HCT116 (cell line): ENCODE data around the gene RANBP1. TPM values are rescaled to one million over a fixed set of nuclear protein-coding genes. Genes with fewer than 3 reads are reported as not detected.

Experiments used
- ATAC-seq: fragments of 200-7000 bp; cut with Tn5 transposase; 2 replicates; pipeline ENCODE4 v1.9.1; 2020; ENCODE audit warnings: mild to moderate bottlenecking, moderate library complexity
- BruUV-seq: library from RNA; stranded (reverse); fragments of 400-500 nt; replicated peaks from 2 replicates; lab custom pipeline; 2021; lab: Mats Ljungman, UMichigan
- CTCF ChIA-PET: fragments of 300-600 bp; sonication (Branson Sonifier 250); formaldehyde crosslinking; loops from one replicate; lab custom pipeline; 2021; ENCODE audit warnings: antibody characterized with exemption; lab: Charles Lee
- POLR2A ChIA-PET: fragments of 300-600, 350-600 bp; sonication (Branson Sonifier 250); formaldehyde crosslinking; loops from one replicate; lab custom pipeline; 2021; ENCODE audit warnings: antibody characterized with exemption; lab: Charles Lee
- RAD21 ChIA-PET, 2 experiments: fragments of 300-600 bp; sonication (Branson Sonifier 250); formaldehyde crosslinking; loops; one replicate each; lab custom pipeline; 2023; ENCODE audit warnings: low total read pairs in 2 of 2; ENCODE audit not compliant: uncharacterized antibody in 2 of 2, unreplicated experiment in 2 of 2, low non-redundant PET in 1 of 2; lab: Charles Lee
- DNase-seq: peaks from one replicate; pipeline ENCODE4 v3.0.0-alpha.2; 2010; ENCODE audit warnings: low read depth, low spot score
- H2AFZ ChIP-seq: fragments of 200-600 bp; shearing (Covaris generic), sonication (generic); 2 replicates; pipeline ENCODE4 v1.6.1; 2017; ENCODE audit warnings: low read depth, mixed run types, mixed read lengths, antibody characterized with exemption, low read length; ENCODE audit not compliant: poor library complexity, severe bottlenecking
- H3K27ac ChIP-seq: 2 replicates; pipeline ENCODE4 v1.5.1; 2012; ENCODE audit warnings: low read depth, low read length
- H3K27me3 ChIP-seq: fragments of 200-600 bp; sonication (generic); 2 replicates; pipeline ENCODE4 v1.6.1; 2016; ENCODE audit warnings: mixed run types, low read length, mixed read lengths; ENCODE audit not compliant: insufficient read depth
- H3K36me3 ChIP-seq, 2 experiments: fragments of 200-500 bp in 1 of 2; fragments of 200-600 bp in 1 of 2; sonication (Bioruptor generic) in 1 of 2; sonication (generic) in 1 of 2; 2 replicates each; pipeline versions ENCODE4 v1.5.1 to v1.6.1; 2014 to 2016; ENCODE audit warnings: low read length in 2 of 2, inconsistent platforms in 1 of 2, mixed read lengths in 1 of 2, mixed run types in 1 of 2; ENCODE audit not compliant: insufficient read depth in 2 of 2, control insufficient read depth in 1 of 2
- H3K4me1 ChIP-seq, 2 experiments: fragments of 200-600 bp in 1 of 2; sonication (generic) in 1 of 2; 2 replicates each; pipeline versions ENCODE4 v1.5.1 to v1.6.1; 2012 to 2017; ENCODE audit warnings: low read length in 2 of 2, inconsistent platforms in 1 of 2, mild to moderate bottlenecking in 1 of 2, mixed read lengths in 1 of 2, mixed run types in 1 of 2, moderate library complexity in 1 of 2; ENCODE audit not compliant: insufficient read depth in 2 of 2, control insufficient read depth in 1 of 2
- H3K4me2 ChIP-seq: fragments of 200-600 bp; sonication (generic); 2 replicates; pipeline ENCODE4 v1.6.1; 2017; ENCODE audit warnings: mixed run types, low read length, mixed read lengths
- H3K4me3 ChIP-seq, 2 experiments: fragments of 200-600 bp in 1 of 2; sonication (generic) in 1 of 2; replicated peaks in 1 of 2; 2 replicates each; pipeline ENCODE4 v1.5.1; 2011 to 2016; ENCODE audit warnings: low read length in 2 of 2, control low read depth in 1 of 2, low read depth in 1 of 2, mild to moderate bottlenecking in 1 of 2, mixed read lengths in 1 of 2, mixed run types in 1 of 2
- H3K79me2 ChIP-seq: fragments of 200-600 bp; sonication (generic); 2 replicates; pipeline ENCODE4 v1.6.1; 2017; ENCODE audit warnings: mild to moderate bottlenecking, mixed run types, low read length, moderate library complexity, mixed read lengths; ENCODE audit not compliant: insufficient read depth
- H3K9ac ChIP-seq: fragments of 200-600 bp; sonication (generic); 2 replicates; pipeline ENCODE4 v1.6.1; 2016; ENCODE audit warnings: low read length, mixed read lengths
- H3K9me2 ChIP-seq: fragments of 200-600 bp; sonication (generic), shearing (Covaris generic); 2 replicates; pipeline ENCODE4 v1.6.1; 2017; ENCODE audit warnings: mixed run types, mild to moderate bottlenecking, moderate library complexity; ENCODE audit not compliant: insufficient read depth
- H3K9me3 ChIP-seq, 2 experiments: fragments of 200-500 bp in 1 of 2; fragments of 200-600 bp in 1 of 2; sonication (Bioruptor generic) in 1 of 2; sonication (generic) in 1 of 2; 2 replicates each; pipeline ENCODE4 v1.6.1; 2014 to 2017; ENCODE audit warnings: low read length in 2 of 2, mixed read lengths in 2 of 2, inconsistent platforms in 1 of 2, low read depth in 1 of 2, mild to moderate bottlenecking in 1 of 2, mixed run types in 1 of 2, moderate library complexity in 1 of 2; ENCODE audit not compliant: control insufficient read depth in 1 of 2, insufficient read depth in 1 of 2
- H4K20me1 ChIP-seq: fragments of 200-600 bp; sonication (generic), shearing (Covaris generic); 2 replicates; pipeline ENCODE4 v1.6.1; 2017; ENCODE audit warnings: mixed run types, mild to moderate bottlenecking, moderate library complexity; ENCODE audit not compliant: insufficient read depth
- CTCF ChIP-seq, 3 experiments: fragments of 200-600 bp in 1 of 3; sonication (generic) in 1 of 3; IDR thresholded peaks in 2 of 3; conservative IDR thresholded peaks in 1 of 3; 2 replicates each; pipeline ENCODE4 v1.5.1; 2012 to 2017; ENCODE audit warnings: low read depth in 2 of 3, low read length in 2 of 3, antibody characterized with exemption in 1 of 3, borderline replicate concordance in 1 of 3, control low read depth in 1 of 3, mild to moderate bottlenecking in 1 of 3, mixed read lengths in 1 of 3, mixed run types in 1 of 3, moderate library complexity in 1 of 3; ENCODE audit not compliant: insufficient read depth in 1 of 3
- ELF1 ChIP-seq: IDR thresholded peaks from 2 replicates; pipeline ENCODE4 v1.6.1; 2012; ENCODE audit warnings: low read depth, borderline replicate concordance
- EZH2phosphoT487 ChIP-seq: fragments of 200-600 bp; IDR thresholded peaks from 2 replicates; pipeline ENCODE4 v1.6.1; 2018; ENCODE audit warnings: antibody characterized with exemption, borderline replicate concordance
- FOSL1 ChIP-seq: IDR thresholded peaks from 2 replicates; pipeline ENCODE4 v1.6.1; 2012; ENCODE audit warnings: low read depth
- JUND ChIP-seq: IDR thresholded peaks from 2 replicates; pipeline ENCODE4 v1.6.1; 2012
- POLR2A ChIP-seq: IDR thresholded peaks from 2 replicates; pipeline ENCODE4 v1.7.0; 2011; ENCODE audit warnings: borderline replicate concordance; ENCODE audit not compliant: insufficient read depth, insufficient read length; ENCODE audit errors: extremely low read depth
- POLR2AphosphoS5 ChIP-seq: IDR thresholded peaks from 2 replicates; pipeline ENCODE4 v1.6.1; 2011; ENCODE audit warnings: mild to moderate bottlenecking, low read depth, low read length, moderate library complexity
- REST ChIP-seq: IDR thresholded peaks from 2 replicates; pipeline ENCODE4 v1.6.1; 2012; ENCODE audit warnings: low read depth
- SIN3A ChIP-seq: IDR thresholded peaks from 2 replicates; pipeline ENCODE4 v1.6.1; 2012; ENCODE audit warnings: low read depth
- intact Hi-C: fragments of 100-400 bp; cut with micrococcal nuclease; formaldehyde crosslinking; loops from 2 replicates; pipeline ENCODE4 v1.10.0; 2022
- total RNA-seq: library from RNA; stranded (reverse); gene quantifications from one replicate; pipeline ENCODE4 v1.2.1, GENCODE V29; 2021; ENCODE audit not compliant: unreplicated experiment

RANBP1 gene
- total RNA-seq, 1 experiment from 2014 or later = 351 TPM

GRCh38 chr22:20127318-20127868, 11.5 kb downstream of the RANBP1 start:
- H3K36me3 ChIP-seq = peaks cover 23 to 35% of the 10 kb centered on the region in 2 experiments; a peak in 3 of 4 replicates
- ATAC-seq (no peak), DNase-seq (no peak)
- H3K9me2 ChIP-seq = no peaks in the 10 kb centered on the region
- POLR2A ChIA-PET = no interaction called here
- intact Hi-C loops = no loop called here
- H3K27me3 ChIP-seq = no peaks in the 10 kb centered on the region
- TF ChIP-seq FOSL1 (no peak), ELF1 (no peak), POLR2AphosphoS5 (no peak), REST (no peak), POLR2A (no peak), EZH2phosphoT487 (no peak), SIN3A (no peak), JUND (no peak), CTCF (IDR thresholded peaks at IDR 0.05 in 2 of 3, conservative IDR thresholded peaks at IDR 0.05 in 1 of 3; ENCODE audit: borderline replicate concordance in 1 of 3, insufficient read depth in 1 of 3, low read depth in 2 of 3, low read length in 2 of 3) (no peak)
- no TSS peak for BruUV-seq
- H3K9me3 ChIP-seq = no peaks in the 10 kb centered on the region
- no peak overlapping the region for H3K9ac ChIP-seq
- CTCF ChIA-PET = no interaction called here
- no peak overlapping the region for H3K4me3 ChIP-seq
- H4K20me1 ChIP-seq = no peaks in the 10 kb centered on the region
- H3K4me2 ChIP-seq = no peak overlapping the region
- RAD21 ChIA-PET = no interaction called here
- H2AFZ ChIP-seq = no peak overlapping the region
- peaks cover 8 to 16% of the 10 kb centered on the region in 2 experiments; a peak in 3 of 4 replicates for H3K4me1 ChIP-seq
- H3K79me2 ChIP-seq = peaks cover 30% of the 10 kb centered on the region
- 0 out of 2 replicates have a peak overlapping the region, but pooled peaks have one; percentile 22 for H3K27ac ChIP-seq
